GM12878 (cell line): ENCODE measurements around the gene PRPF6. TPM values are rescaled to one million over a fixed set of nuclear protein-coding genes. Genes with fewer than 3 reads are reported as not detected.

ENCODE experiments used
- ATAC-seq: fragments of 200-7000 bp; cut with Tn5 transposase; 3 replicates; pipeline ENCODE4 v1.9.1; 2020; ENCODE audit warnings: mild to moderate bottlenecking, moderate library complexity
- BruUV-seq: library from RNA; stranded (reverse); fragments of 400-500 nt; replicated peaks from 2 replicates; lab custom pipeline; 2021; lab: Mats Ljungman, UMichigan
- CTCF ChIA-PET: fragments of 300-600 bp; sonication (Branson Sonifier 250); formaldehyde crosslinking; extraction: SDS; loops from one replicate; lab custom pipeline; 2021; ENCODE audit warnings: inconsistent platforms; lab: Yijun Ruan, JAX
- POLR2A ChIA-PET: fragments of 350-600 bp; formaldehyde crosslinking; extraction: SDS; loops from one replicate; lab custom pipeline; 2021; ENCODE audit warnings: inconsistent platforms; lab: Charles Lee
- RAD21 ChIA-PET: fragments of 300-600 bp; sonication (Branson Sonifier 250); formaldehyde crosslinking; loops from one replicate; lab custom pipeline; 2023; ENCODE audit warnings: antibody characterized with exemption; ENCODE audit not compliant: unreplicated experiment; lab: Charles Lee
- SMC1A ChIA-PET: fragments of 300-600 bp; sonication (Branson Sonifier 250); formaldehyde crosslinking; loops from one replicate; lab custom pipeline; 2023; ENCODE audit not compliant: unreplicated experiment, uncharacterized antibody; lab: Charles Lee
- DNase-seq: peaks from one replicate; pipeline ENCODE4 v3.0.0-alpha.2; 2011; ENCODE audit warnings: low read depth, low spot score
- FAIRE-seq: peaks from 3 replicates; lab custom pipeline; 2011; peaks lifted over from hg19 to GRCh38; lab: Jason Lieb, UNC
- H2AFZ ChIP-seq: 2 replicates; pipeline ENCODE4 v1.6.0; 2011; ENCODE audit warnings: low read depth, low read length, control low read depth; ENCODE audit not compliant: control insufficient read depth
- H3K27ac ChIP-seq: 2 replicates; pipeline ENCODE4 v1.5.1; 2011; ENCODE audit warnings: control low read depth; ENCODE audit not compliant: control insufficient read depth, insufficient read depth
- H3K27me3 ChIP-seq, 2 experiments: replicated peaks in 1 of 2; 2 replicates each; pipeline versions ENCODE4 v1.6.0 to v1.6.1; 2011; ENCODE audit warnings: low read length in 1 of 2; ENCODE audit not compliant: control insufficient read depth in 2 of 2, insufficient read depth in 2 of 2
- H3K36me3 ChIP-seq, 2 experiments: 2 replicates each; pipeline ENCODE4 v1.5.1; 2011; ENCODE audit warnings: low read length in 1 of 2; ENCODE audit not compliant: control insufficient read depth in 2 of 2, insufficient read depth in 2 of 2
- H3K4me1 ChIP-seq: 2 replicates; pipeline ENCODE4 v1.6.1; 2011; ENCODE audit warnings: mild to moderate bottlenecking, low read length, moderate library complexity, mixed read lengths; ENCODE audit not compliant: control insufficient read depth, insufficient read depth
- H3K4me2 ChIP-seq: 2 replicates; pipeline ENCODE4 v1.6.0; 2011; ENCODE audit warnings: control low read depth; ENCODE audit not compliant: control insufficient read depth, insufficient read depth
- H3K4me3 ChIP-seq: fragments of 200-600 bp; sonication (generic); 2 replicates; pipeline ENCODE4 v1.5.1; 2016
- H3K79me2 ChIP-seq: 2 replicates; pipeline ENCODE4 v1.6.0; 2011; ENCODE audit warnings: low read length; ENCODE audit not compliant: control insufficient read depth, insufficient read depth
- H3K9ac ChIP-seq: 2 replicates; pipeline ENCODE4 v1.8.0; 2011; ENCODE audit warnings: low read length, control low read depth, mixed read lengths; ENCODE audit not compliant: control insufficient read depth, insufficient read depth
- H3K9me3 ChIP-seq: replicated peaks from 3 replicates; pipeline ENCODE4 v1.5.1; 2011; ENCODE audit warnings: mild to moderate bottlenecking, low read length; ENCODE audit not compliant: control insufficient read depth, insufficient read depth
- H4K20me1 ChIP-seq: 2 replicates; pipeline ENCODE4 v1.6.0; 2011; ENCODE audit not compliant: control insufficient read depth, insufficient read depth
- CBX5 ChIP-seq: sonication (generic); IDR thresholded peaks from 2 replicates; pipeline ENCODE4 v1.6.1; 2016; ENCODE audit warnings: low read depth, moderate library complexity, mild to moderate bottlenecking, inconsistent platforms
- FOXM1 ChIP-seq: IDR thresholded peaks from 2 replicates; pipeline ENCODE4 v1.6.1; 2012; ENCODE audit warnings: low read depth, mild to moderate bottlenecking, inconsistent platforms, low read length, moderate library complexity
- MTA3 ChIP-seq: IDR thresholded peaks from 2 replicates; pipeline ENCODE4 v1.6.1; 2012; ENCODE audit warnings: low read length, inconsistent platforms, borderline replicate concordance
- MYB ChIP-seq: fragments of 150-350 bp; IDR thresholded peaks from 2 replicates; pipeline ENCODE4 v1.6.1; 2014; ENCODE audit warnings: mild to moderate bottlenecking, low read depth, low read length, borderline replicate concordance
- PKNOX1 ChIP-seq: fragments of 450-650 bp; IDR thresholded peaks from 2 replicates; pipeline ENCODE4 v1.6.1; 2016; ENCODE audit warnings: mild to moderate bottlenecking
- POU2F2 ChIP-seq: IDR thresholded peaks from 3 replicates; pipeline ENCODE4 v1.6.1; 2011; ENCODE audit warnings: low read depth, mild to moderate bottlenecking, low read length, borderline replicate concordance
- RB1 ChIP-seq: fragments of 450-650 bp; formaldehyde crosslinking; IDR thresholded peaks from 2 replicates; pipeline ENCODE4 v1.6.1; 2017; ENCODE audit warnings: mild to moderate bottlenecking, borderline replicate concordance
- RELB ChIP-seq: fragments of 450-650 bp; IDR thresholded peaks from 2 replicates; pipeline ENCODE4 v1.6.1; 2017; ENCODE audit warnings: low read depth, mild to moderate bottlenecking, moderate library complexity
- SIN3A ChIP-seq: IDR thresholded peaks from 2 replicates; pipeline ENCODE4 v1.6.1; 2012; ENCODE audit warnings: low read depth, low read length, improper control_type of control experiment
- SKIL ChIP-seq: fragments of 450-650 bp; IDR thresholded peaks from 2 replicates; pipeline ENCODE4 v1.6.1; 2017; ENCODE audit warnings: mild to moderate bottlenecking, low read depth, inconsistent platforms; ENCODE audit not compliant: poor library complexity, severe bottlenecking
- ZBTB40 ChIP-seq: fragments of 450-650 bp; IDR thresholded peaks from 2 replicates; pipeline ENCODE4 v1.6.1; 2016; ENCODE audit warnings: mild to moderate bottlenecking, moderate library complexity, borderline replicate concordance
- ZNF217 ChIP-seq: fragments of 450-650 bp; IDR thresholded peaks from 2 replicates; pipeline ENCODE4 v1.6.1; 2017; ENCODE audit warnings: antibody characterized with exemption, mild to moderate bottlenecking
- WGBS: methylation state at CpG from one replicate; pipeline ENCODE4 v1.1.6; 2016; ENCODE audit warnings: low lambda C conversion rate; ENCODE audit not compliant: insufficient replicate concordance, insufficient coverage; ENCODE audit errors: missing lambda C conversion rate; 5-methylcytosine and 5-hydroxymethylcytosine counted together
- in situ Hi-C: fragments of 300-500 bp; cut with MboI; formaldehyde crosslinking; loops from 9 replicates; pipeline ENCODE4 v1.14.3; 2018; ENCODE audit warnings: mixed read lengths
- intact Hi-C: fragments of 100-400 bp; cut with micrococcal nuclease; formaldehyde crosslinking; loops from one replicate; pipeline ENCODE4 v1.14.2; 2022; ENCODE audit not compliant: unreplicated experiment
- polyA plus RNA-seq, 11 experiments: library from polyadenylated mRNA; depleted of rRNA in 4 of 11; unstranded in 6 of 11; stranded (reverse) in 5 of 11; fragments of >200 nt; fragmentation: Nextera tagmentation in 4 of 11; fragmentation: Illumina TruSeq in 1 of 11; extraction: Ambion mirVana in 4 of 11; extraction: Trizol in 1 of 11; gene quantifications; 1 replicate in 1 of 11; 2 replicates in 10 of 11; pipeline versions ENCODE4 v1.2.1 to v1.2.3, GENCODE V29; 2011 to 2016; ENCODE audit warnings: inconsistent platforms in 2 of 11, missing spikeins in 2 of 11, low read depth in 1 of 11
- total RNA-seq, 4 experiments: library from RNA; depleted of rRNA in 3 of 4; stranded (reverse); fragments of >200 nt in 3 of 4; fragmentation: Illumina TruSeq in 1 of 4; extraction: Trizol in 1 of 4; gene quantifications; 2 replicates each; pipeline versions ENCODE4 v1.2.1 to v1.2.3, GENCODE V29; 2013 to 2021

The PRPF6 gene
- total and polyA plus RNA-seq, 10 of the 15 experiments (the other 5 are each of a cell fraction or from before 2014, with no cell fraction given): 5.0 to 102 (median 71.3) TPM

GRCh38 chr20:64051033-64051452 is 70.1 kb downstream of the PRPF6 start (continued):
- TF ChIP-seq FOXM1 (no peak), ZNF217 (no peak), MYB (no peak)
- TF ChIP-seq, all 136 proteins: peak for 0

- H4K20me1 ChIP-seq: no peaks in the 10 kb centered on the region
- no TSS peak for BruUV-seq
- H3K79me2 ChIP-seq: no peaks in the 10 kb centered on the region
- ChIA-PET POLR2A (interaction anchor here (0.6 kb wide), 1 partner anchor 11 kb away, joined by 3 read pairs; no protein-coding TSS in a partner anchor), CTCF (interaction anchor here (2.2 to 9.2 kb wide), 3 partner anchors 10 to 18 kb away, joined by 5 to 108 read pairs (median 10); no protein-coding TSS in a partner anchor), SMC1A (no interaction called here), RAD21 (interaction anchor here (7.1 kb wide), 1 partner anchor 12 kb away, joined by 78 read pairs; no protein-coding TSS in a partner anchor)
- no peak overlapping the region for H3K27ac ChIP-seq
- FAIRE-seq (no peak), ATAC-seq (no peak), DNase-seq (no peak)
- no peaks in the 10 kb centered on the region for H3K36me3 ChIP-seq
- H3K4me1 ChIP-seq: peaks cover 28% of the 10 kb centered on the region
- no peak overlapping the region for H3K4me3 ChIP-seq
- no peak overlapping the region for H3K9ac ChIP-seq
- intact Hi-C loops: loop anchor here (10.0 kb wide), 1 partner anchor 187 kb away; the partner anchor contains the start of genes ABHD16B and TPD52L2
- 33% methylated on average over 9 of the region's 15 CpGs for whole genome bisulfite sequencing
- H3K9me3 ChIP-seq: no peaks in the 10 kb centered on the region
- H3K4me2 ChIP-seq: no peak overlapping the region
- no peak overlapping the region for H2AFZ ChIP-seq
- in situ Hi-C loops: no loop called here
- H3K27me3 ChIP-seq: peaks cover 4 to 8% of the 10 kb centered on the region in 2 experiments; a peak in 3 of 4 replicates
- TF ChIP-seq CBX5 (no peak), RELB (no peak), PKNOX1 (no peak), SKIL (no peak), POU2F2 (no peak), RB1 (no peak), ZBTB40 (no peak), MTA3 (no peak), SIN3A (no peak)
These were observed 70.8 kb downstream of the PRPF6 start for GRCh38 chr20:64051561-64052325.
